ENCODE results near the gene SHC3.

The SHC3 gene

GRCh38 chr9:89154218-89154617 is 24.4 kb downstream of the SHC3 start:
- DNase-seq (ENCODE audit: low spot score), result no peak

- no peak for DNase-seq (ENCODE audit: low spot score)
Observed at GRCh38 chr9:89153232-89154017, 25.2 kb downstream of the SHC3 start.

- DNase-seq (ENCODE audit: low spot score), result no peak
Observed at GRCh38 chr9:89149726-89150125, 28.9 kb downstream of the SHC3 start.

- DNase-seq (ENCODE audit: low spot score), result no peak
Observed at GRCh38 chr9:89145097-89145496, 33.5 kb downstream of the SHC3 start.

- no peak for DNase-seq (ENCODE audit: low spot score)
Observed at GRCh38 chr9:89144238-89144637, 34.4 kb downstream of the SHC3 start.

- no peak for DNase-seq (ENCODE audit: low spot score)
Observed at GRCh38 chr9:89143266-89143665, 35.4 kb downstream of the SHC3 start.

- no peak for DNase-seq (ENCODE audit: low spot score)
Observed at GRCh38 chr9:89139455-89139854, 39.2 kb downstream of the SHC3 start.

- no peak for DNase-seq (ENCODE audit: low spot score)
Observed at GRCh38 chr9:89138463-89139390, 39.9 kb downstream of the SHC3 start.

GRCh38 chr9:89137542-89138462 is 40.8 kb downstream of the SHC3 start:
- DNase-seq (ENCODE audit: low spot score), result no peak

GRCh38 chr9:89135591-89136166 is 42.9 kb downstream of the SHC3 start:
- DNase-seq (ENCODE audit: low spot score), result no peak

- no peak for DNase-seq (ENCODE audit: low spot score)
Observed at GRCh38 chr9:89134709-89135108, 43.9 kb downstream of the SHC3 start.

GRCh38 chr9:89122949-89123348 is 55.7 kb downstream of the SHC3 start:
- DNase-seq (ENCODE audit: low spot score), result no peak

GRCh38 chr9:89120704-89121103 is 57.9 kb downstream of the SHC3 start:
- DNase-seq (ENCODE audit: low spot score), result no peak

- DNase-seq (ENCODE audit: low spot score), result no peak
Observed at GRCh38 chr9:89116805-89117192, 61.8 kb downstream of the SHC3 start.

GRCh38 chr9:89116064-89116804 is 62.4 kb downstream of the SHC3 start:
- no peak for DNase-seq (ENCODE audit: low spot score)

GRCh38 chr9:89115426-89115825 is 63.2 kb downstream of the SHC3 start:
- no peak for DNase-seq (ENCODE audit: low spot score)

- DNase-seq (ENCODE audit: low spot score), result no peak
Observed at GRCh38 chr9:89114741-89115140, 63.9 kb downstream of the SHC3 start.

- DNase-seq (ENCODE audit: low spot score), result no peak
Observed at GRCh38 chr9:89113851-89114250, 64.8 kb downstream of the SHC3 start.

GRCh38 chr9:89112243-89112642 is 66.4 kb downstream of the SHC3 start:
- no peak for DNase-seq (ENCODE audit: low spot score)

- DNase-seq (ENCODE audit: low spot score), result no peak
Observed at GRCh38 chr9:89109666-89110065, 69.0 kb downstream of the SHC3 start.

GRCh38 chr9:89107406-89107805 is 71.2 kb downstream of the SHC3 start:
- DNase-seq (ENCODE audit: low spot score), result no peak

Data from hematopoietic multipotent progenitor cell treated with erythropoietin and hydrocortisone succinate and interleukin-3 and kit ligand, for 17 days (in vitro differentiated cells).